ENCODE measurements around the gene ZNF219.

- TF ChIP-seq CTCF (conservative IDR thresholded peaks at IDR 0.05; ENCODE audit: low read length) (peak; percentile 59), EZH2phosphoT487 (IDR thresholded peaks at IDR 0.05; ENCODE audit: borderline replicate concordance) (no peak)
These were observed 40.4 kb downstream of the ZNF219 start, which contains the start of gene RNASE8 for GRCh38 chr14:21057803-21058675.

Data from Loucy (cell line).